ENCODE measurements around the gene SMPD2.

SMPD2 gene

DNA sequence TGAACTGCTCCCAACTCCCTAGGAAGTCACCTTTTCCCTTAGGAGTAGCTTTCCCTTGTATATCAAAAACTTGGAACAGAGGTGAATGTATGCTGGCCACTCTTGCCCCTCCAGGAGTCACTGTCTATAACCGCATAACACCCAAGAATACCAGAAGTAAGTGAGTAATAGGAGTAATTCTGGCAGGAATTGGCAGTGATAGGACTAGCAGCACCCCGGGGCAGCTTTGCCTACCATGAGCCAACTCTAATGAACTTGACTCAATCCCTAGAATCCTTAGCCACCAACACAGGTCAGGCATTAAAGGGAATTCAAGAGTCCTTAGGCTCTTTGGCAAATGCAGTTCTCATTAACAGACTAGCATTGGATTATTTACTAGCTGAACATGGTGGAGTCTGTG is 29.5 kb upstream of the SMPD2 start:
- TF ChIP-seq, protein P1, sequence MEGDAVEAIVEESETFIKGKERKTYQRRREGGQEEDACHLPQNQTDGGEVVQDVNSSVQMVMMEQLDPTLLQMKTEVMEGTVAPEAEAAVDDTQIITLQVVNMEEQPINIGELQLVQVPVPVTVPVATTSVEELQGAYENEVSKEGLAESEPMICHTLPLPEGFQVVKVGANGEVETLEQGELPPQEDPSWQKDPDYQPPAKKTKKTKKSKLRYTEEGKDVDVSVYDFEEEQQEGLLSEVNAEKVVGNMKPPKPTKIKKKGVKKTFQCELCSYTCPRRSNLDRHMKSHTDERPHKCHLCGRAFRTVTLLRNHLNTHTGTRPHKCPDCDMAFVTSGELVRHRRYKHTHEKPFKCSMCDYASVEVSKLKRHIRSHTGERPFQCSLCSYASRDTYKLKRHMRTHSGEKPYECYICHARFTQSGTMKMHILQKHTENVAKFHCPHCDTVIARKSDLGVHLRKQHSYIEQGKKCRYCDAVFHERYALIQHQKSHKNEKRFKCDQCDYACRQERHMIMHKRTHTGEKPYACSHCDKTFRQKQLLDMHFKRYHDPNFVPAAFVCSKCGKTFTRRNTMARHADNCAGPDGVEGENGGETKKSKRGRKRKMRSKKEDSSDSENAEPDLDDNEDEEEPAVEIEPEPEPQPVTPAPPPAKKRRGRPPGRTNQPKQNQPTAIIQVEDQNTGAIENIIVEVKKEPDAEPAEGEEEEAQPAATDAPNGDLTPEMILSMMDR (IDR thresholded peaks at IDR 0.05; ENCODE audit: extremely low read depth, missing control alignments): no peak
- no peak for DNase-seq (ENCODE audit: low spot score)

DNA sequence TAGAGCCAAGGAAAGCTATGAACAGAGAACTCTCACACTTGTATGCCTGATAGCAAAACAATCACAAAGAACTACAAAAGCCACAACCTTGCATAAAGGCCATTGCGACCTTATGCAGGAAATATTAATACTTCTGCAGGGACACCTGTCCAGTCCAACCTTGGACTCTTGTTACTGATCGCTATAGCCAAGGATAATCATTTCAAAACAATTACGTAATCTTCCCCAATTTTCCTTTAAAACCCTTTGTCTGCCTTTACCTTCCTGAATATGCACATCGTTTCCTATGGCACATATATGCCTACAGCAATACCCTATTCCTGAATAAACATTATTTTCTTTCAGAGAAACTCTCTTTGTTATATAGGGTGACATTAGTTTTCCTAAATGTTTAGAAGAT is 22.9 kb upstream of the SMPD2 start:
- TF ChIP-seq, protein P1 (IDR thresholded peaks at IDR 0.05; ENCODE audit: extremely low read depth, missing control alignments): no peak
- DNase-seq (ENCODE audit: low spot score): no peak

DNA sequence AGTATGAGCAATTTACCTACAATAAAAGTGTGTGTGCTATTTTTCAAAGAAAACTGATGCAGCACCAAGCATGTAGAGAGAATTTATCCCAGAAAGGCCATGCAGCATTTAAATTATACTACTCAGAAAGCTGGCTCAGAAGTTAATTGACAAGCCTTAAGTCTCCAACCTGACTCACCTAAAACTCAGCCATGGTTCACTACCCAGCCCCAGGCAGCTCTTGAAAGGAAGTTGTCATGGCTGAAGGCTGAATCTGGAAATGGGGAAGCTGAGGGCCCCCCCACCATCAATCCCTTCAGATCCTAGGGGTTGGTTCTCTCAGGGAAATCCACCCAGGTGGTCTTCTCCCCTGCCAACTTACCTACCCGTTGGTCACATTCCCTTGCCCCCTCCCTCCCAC is 19.8 kb upstream of the SMPD2 start:
- TF ChIP-seq, protein P1 (IDR thresholded peaks at IDR 0.05; ENCODE audit: extremely low read depth, missing control alignments): no peak
- DNase-seq (ENCODE audit: low spot score): no peak

DNA sequence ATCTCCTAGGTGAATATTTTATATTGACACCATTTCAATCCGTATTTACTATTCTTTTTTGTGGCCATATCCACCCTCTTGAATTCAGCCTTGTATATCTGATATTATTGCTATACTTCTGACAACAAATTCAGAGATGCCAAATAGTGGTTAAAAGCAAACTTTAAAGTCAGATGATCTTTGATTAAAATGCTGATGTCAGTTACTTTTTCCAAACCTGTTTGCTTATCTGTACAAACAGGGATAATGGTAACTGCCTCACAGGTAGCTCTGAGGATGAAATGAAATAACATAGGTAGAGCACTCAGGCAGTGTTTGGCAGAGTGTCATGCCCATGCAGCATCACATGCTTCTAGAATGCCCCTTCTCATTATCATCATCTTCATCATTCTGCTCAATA is 19.3 kb upstream of the SMPD2 start:
- TF ChIP-seq, protein P1 (IDR thresholded peaks at IDR 0.05; ENCODE audit: extremely low read depth, missing control alignments): no peak

DNA sequence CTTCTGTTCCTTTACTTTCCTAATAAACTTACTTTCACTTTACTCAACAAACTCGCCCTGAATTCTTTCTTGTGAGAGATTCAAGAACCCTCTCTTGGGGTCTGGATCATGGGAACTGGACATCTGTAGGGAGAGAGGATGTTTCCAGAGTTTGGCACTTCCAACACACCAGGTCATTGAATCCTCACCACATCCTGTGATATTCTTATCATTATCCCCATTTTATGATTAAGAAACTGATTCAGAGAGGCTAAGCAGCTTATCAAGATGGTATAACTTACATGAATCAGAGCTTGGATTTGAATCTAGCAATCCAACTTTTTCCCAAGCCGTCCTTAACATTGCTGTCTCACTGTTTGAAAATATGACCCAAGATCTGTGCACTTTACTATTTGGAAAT is 15.6 kb upstream of the SMPD2 start:
- no peak for DNase-seq (ENCODE audit: low spot score)

More for the DNA sequence above, 19.3 kb upstream of the SMPD2 start:
- no peak for DNase-seq (ENCODE audit: low spot score)

DNA sequence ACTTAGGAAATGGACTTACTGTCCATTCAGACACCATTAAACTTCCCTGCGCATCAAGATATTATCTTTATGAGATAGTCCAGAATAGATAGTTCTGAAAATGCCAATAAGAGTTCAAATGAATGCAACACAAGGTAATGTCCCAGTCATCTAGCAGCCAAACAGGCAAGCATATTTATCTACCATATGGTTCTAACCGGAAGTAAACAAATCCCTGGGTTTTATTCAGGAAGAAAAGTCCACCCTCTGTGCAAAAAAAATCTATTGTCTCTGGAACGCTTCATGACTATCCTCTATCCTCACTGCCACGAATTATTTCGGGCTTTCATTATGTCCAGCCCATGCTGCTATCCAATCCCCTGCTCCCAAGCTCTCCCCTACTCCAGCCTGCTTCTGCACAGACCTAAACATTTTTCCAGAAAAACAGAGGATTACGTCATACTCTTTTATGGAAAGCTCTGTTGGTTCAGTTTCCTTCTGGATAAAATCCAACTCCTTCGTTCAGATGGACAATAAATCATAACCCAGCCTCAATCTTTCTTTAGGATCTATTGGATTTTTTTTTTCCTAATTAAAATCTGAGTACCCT is 11.5 kb upstream of the SMPD2 start:
- no peak for DNase-seq (ENCODE audit: low spot score)
- TF ChIP-seq, protein P1 (IDR thresholded peaks at IDR 0.05; ENCODE audit: extremely low read depth, missing control alignments): no peak

More for the DNA sequence above, 15.6 kb upstream of the SMPD2 start:
- TF ChIP-seq, protein P1 (IDR thresholded peaks at IDR 0.05; ENCODE audit: extremely low read depth, missing control alignments): no peak

DNA sequence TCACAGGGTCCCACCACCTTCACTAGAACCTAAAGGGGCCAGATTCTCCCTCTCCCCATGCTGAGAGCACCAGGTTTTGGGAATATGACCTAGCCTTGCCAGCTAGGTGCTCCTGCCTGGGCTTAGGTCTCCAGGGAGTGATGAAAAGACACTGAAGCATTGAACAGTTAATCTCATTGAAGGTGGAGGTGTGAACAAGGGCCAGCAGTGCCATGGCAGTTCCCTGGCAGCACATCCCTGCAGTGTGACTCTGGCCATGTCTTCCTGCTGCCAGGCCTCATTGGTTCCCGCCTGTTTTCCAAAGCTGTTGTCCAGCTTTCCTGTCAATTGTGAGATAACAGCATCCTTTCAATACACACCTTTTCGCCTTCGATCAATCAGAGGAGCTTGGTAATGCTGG is 11.0 kb upstream of the SMPD2 start:
- TF ChIP-seq, protein P1 (IDR thresholded peaks at IDR 0.05; ENCODE audit: extremely low read depth, missing control alignments): no peak
- no peak for DNase-seq (ENCODE audit: low spot score)

Data from GM20000 (cell line).